ENCODE measurements around the gene SNX33. TPM values are rescaled to one million over a fixed set of nuclear protein-coding genes. Genes with fewer than 3 reads are reported as not detected.

The SNX33 gene
- total RNA-seq, 1 donor from 2014 or later, result 17.3 TPM

- Mint-ChIP-seq H3K9me3 (ENCODE audit: unreplicated experiment) (no peaks in the 10 kb centered on the region), H3K27ac (ENCODE audit: unreplicated experiment) (no peak overlapping the region), H3K4me3 (ENCODE audit: unreplicated experiment) (peak overlapping the region; percentile 93), H3K27me3 (ENCODE audit: unreplicated experiment) (peaks cover 16% of the 10 kb centered on the region), H3K36me3 (ENCODE audit: low read depth, unreplicated experiment) (peaks cover 3% of the 10 kb centered on the region), H3K4me1 (ENCODE audit: unreplicated experiment) (peaks cover 37% of the 10 kb centered on the region)
- TF ChIP-seq CTCF (IDR thresholded peaks at IDR 0.05; ENCODE audit: unreplicated experiment), result no peak
- DNase-seq (ENCODE audit: low spot score), result no peak
These were observed 6.6 kb upstream of the SNX33 start for GRCh38 chr15:75641179-75641503.

GRCh38 chr15:75641603-75642002, 6.1 kb upstream of the SNX33 start:
- TF ChIP-seq CTCF (IDR thresholded peaks at IDR 0.05; ENCODE audit: unreplicated experiment), result no peak
- DNase-seq (ENCODE audit: low spot score), result no peak
- Mint-ChIP-seq H3K27me3 (ENCODE audit: unreplicated experiment) (peaks cover 19% of the 10 kb centered on the region), H3K4me1 (ENCODE audit: unreplicated experiment) (peaks cover 39% of the 10 kb centered on the region), H3K36me3 (ENCODE audit: low read depth, unreplicated experiment) (peaks cover 3% of the 10 kb centered on the region), H3K4me3 (ENCODE audit: unreplicated experiment) (no peak overlapping the region), H3K27ac (ENCODE audit: unreplicated experiment) (no peak overlapping the region), H3K9me3 (ENCODE audit: unreplicated experiment) (no peaks in the 10 kb centered on the region)

- DNase-seq (ENCODE audit: low spot score), result no peak
- H3K4me1 Mint-ChIP-seq (ENCODE audit: unreplicated experiment), result peaks cover 34% of the 10 kb centered on the region
- TF ChIP-seq CTCF (IDR thresholded peaks at IDR 0.05; ENCODE audit: unreplicated experiment), result no peak
- H3K27ac Mint-ChIP-seq (ENCODE audit: unreplicated experiment), result peak overlapping the region; percentile 16
- no peaks in the 10 kb centered on the region for H3K9me3 Mint-ChIP-seq (ENCODE audit: unreplicated experiment)
- H3K27me3 Mint-ChIP-seq (ENCODE audit: unreplicated experiment), result peaks cover 23% of the 10 kb centered on the region
- H3K4me3 Mint-ChIP-seq (ENCODE audit: unreplicated experiment), result no peak overlapping the region
- peaks cover 3% of the 10 kb centered on the region for H3K36me3 Mint-ChIP-seq (ENCODE audit: low read depth, unreplicated experiment)
These were observed 3.3 kb upstream of the SNX33 start for GRCh38 chr15:75644376-75644775.

- Mint-ChIP-seq H3K36me3 (ENCODE audit: low read depth, unreplicated experiment) (peaks cover 15% of the 10 kb centered on the region), H3K27ac (ENCODE audit: unreplicated experiment) (peak overlapping the region; percentile 44), H3K27me3 (ENCODE audit: unreplicated experiment) (peaks cover 27% of the 10 kb centered on the region), H3K4me3 (ENCODE audit: unreplicated experiment) (peak overlapping the region; percentile 84), H3K9me3 (ENCODE audit: unreplicated experiment) (no peaks in the 10 kb centered on the region), H3K4me1 (ENCODE audit: unreplicated experiment) (peaks cover 47% of the 10 kb centered on the region)
- no peak for DNase-seq (ENCODE audit: low spot score)
- no peak for TF ChIP-seq CTCF (IDR thresholded peaks at IDR 0.05; ENCODE audit: unreplicated experiment)
These were observed 1.4 kb upstream of the SNX33 start for GRCh38 chr15:75646112-75646943.

GRCh38 chr15:75646944-75647364, 758 bp upstream of the SNX33 start:
- peaks cover 15% of the 10 kb centered on the region for H3K36me3 Mint-ChIP-seq (ENCODE audit: low read depth, unreplicated experiment)
- H3K4me3 Mint-ChIP-seq (ENCODE audit: unreplicated experiment), result peak overlapping the region; percentile 84
- peaks cover 27% of the 10 kb centered on the region for H3K27me3 Mint-ChIP-seq (ENCODE audit: unreplicated experiment)
- DNase-seq (ENCODE audit: low spot score), result peak; percentile 22
- peak overlapping the region; percentile 44 for H3K27ac Mint-ChIP-seq (ENCODE audit: unreplicated experiment)
- no peak for TF ChIP-seq CTCF (IDR thresholded peaks at IDR 0.05; ENCODE audit: unreplicated experiment)
- H3K4me1 Mint-ChIP-seq (ENCODE audit: unreplicated experiment), result peaks cover 51% of the 10 kb centered on the region
- no peaks in the 10 kb centered on the region for H3K9me3 Mint-ChIP-seq (ENCODE audit: unreplicated experiment)

All from endothelial cell (in vitro differentiated cells).